Muscle layer of duodenum (tissue), 2 donors: ENCODE data around the gene C4A.
"Not testable (repeated sequence)": the region's sequence is repeated elsewhere in the genome, so short reads cannot be mapped to it uniquely, and the experiment has no call there.

Experiments
- H3K27ac ChIP-seq: one replicate; pipeline ENCODE4 v1.7.0; 2013; ENCODE audit warnings: mild to moderate bottlenecking, low read length
- H3K27me3 ChIP-seq: one replicate; pipeline ENCODE4 v1.7.0; 2013; ENCODE audit warnings: low read depth, mild to moderate bottlenecking, control low read depth, low read length
- H3K36me3 ChIP-seq, 2 donors: one replicate each; pipeline ENCODE4 v1.7.0; 2013; ENCODE audit warnings: low read length in 2 of 2, control low read depth in 1 of 2, mild to moderate bottlenecking in 1 of 2; ENCODE audit not compliant: insufficient read depth in 2 of 2, control insufficient read depth in 1 of 2
- H3K4me1 ChIP-seq, 2 donors: one replicate each; pipeline ENCODE4 v1.7.0; 2013; ENCODE audit warnings: low read length in 2 of 2, mild to moderate bottlenecking in 2 of 2, control low read depth in 1 of 2, moderate library complexity in 1 of 2; ENCODE audit not compliant: insufficient read depth in 2 of 2, control insufficient read depth in 1 of 2
- H3K4me3 ChIP-seq, 2 donors: one replicate each; pipeline ENCODE4 v1.7.0; 2013; ENCODE audit warnings: low read length in 2 of 2, low read depth in 1 of 2, mild to moderate bottlenecking in 1 of 2
- H3K9me3 ChIP-seq, 2 donors: one replicate each; pipeline ENCODE4 v1.7.0; 2013; ENCODE audit warnings: low read length in 2 of 2, control low read depth in 1 of 2, mild to moderate bottlenecking in 1 of 2; ENCODE audit not compliant: control insufficient read depth in 1 of 2
- donor health status: healthy.

The C4A gene

GRCh38 chr6:32010856-32011530 lies 29.1 kb downstream of the C4A start:
- not testable (repeated sequence) for H3K27me3 ChIP-seq, H3K36me3 ChIP-seq, H3K27ac ChIP-seq, H3K9me3 ChIP-seq, H3K4me3 ChIP-seq, H3K4me1 ChIP-seq

GRCh38 chr6:32012941-32013617 lies 31.2 kb downstream of the C4A start:
- H3K27ac ChIP-seq: not testable (repeated sequence)

GRCh38 chr6:32013738-32014137 lies 31.9 kb downstream of the C4A start:
- not testable (repeated sequence) for H3K27ac ChIP-seq, H3K27me3 ChIP-seq, H3K4me3 ChIP-seq, H3K36me3 ChIP-seq, H3K4me1 ChIP-seq, H3K9me3 ChIP-seq

More at GRCh38 chr6:32012941-32013617, 31.2 kb downstream of the C4A start:
- H3K4me1 ChIP-seq, H3K36me3 ChIP-seq, H3K4me3 ChIP-seq, H3K27me3 ChIP-seq, H3K9me3 ChIP-seq: not testable (repeated sequence)

GRCh38 chr6:32014547-32014946 lies 32.7 kb downstream of the C4A start, which contains the start of gene C4B:
Gene C4B (plus strand): TSS chr6:32014795. CDS start chr6:32014846, 51 bp downstream.
- not testable (repeated sequence) for H3K27me3 ChIP-seq, H3K27ac ChIP-seq, H3K4me3 ChIP-seq, H3K9me3 ChIP-seq, H3K36me3 ChIP-seq, H3K4me1 ChIP-seq

- H3K9me3 ChIP-seq, H3K27ac ChIP-seq, H3K4me3 ChIP-seq, H3K27me3 ChIP-seq, H3K36me3 ChIP-seq, H3K4me1 ChIP-seq: not testable (repeated sequence)
Observed at GRCh38 chr6:32022100-32022499, 40.2 kb downstream of the C4A start.

GRCh38 chr6:32028631-32029030 lies 46.8 kb downstream of the C4A start:
- not testable (repeated sequence) for H3K27ac ChIP-seq, H3K27me3 ChIP-seq, H3K36me3 ChIP-seq, H3K4me3 ChIP-seq, H3K4me1 ChIP-seq, H3K9me3 ChIP-seq

- H3K36me3 ChIP-seq, H3K4me3 ChIP-seq, H3K9me3 ChIP-seq, H3K27me3 ChIP-seq, H3K4me1 ChIP-seq, H3K27ac ChIP-seq: not testable (repeated sequence)
Observed at GRCh38 chr6:32029553-32029952, 47.7 kb downstream of the C4A start.

GRCh38 chr6:32035283-32036013 lies 53.6 kb downstream of the C4A start:
- H3K27ac ChIP-seq, H3K27me3 ChIP-seq, H3K9me3 ChIP-seq, H3K36me3 ChIP-seq, H3K4me3 ChIP-seq, H3K4me1 ChIP-seq: not testable (repeated sequence)

- not testable (repeated sequence) for H3K4me1 ChIP-seq, H3K27ac ChIP-seq, H3K4me3 ChIP-seq, H3K9me3 ChIP-seq, H3K36me3 ChIP-seq, H3K27me3 ChIP-seq
Observed at GRCh38 chr6:32037136-32037535, 55.3 kb downstream of the C4A start.

GRCh38 chr6:32037598-32038524 lies 56.0 kb downstream of the C4A start, which contains the start of gene CYP21A2:
Gene CYP21A2 (plus strand): TSS chr6:32038415. CDS start chr6:32038423, 8 bp downstream.
- H3K36me3 ChIP-seq, H3K27me3 ChIP-seq, H3K27ac ChIP-seq, H3K9me3 ChIP-seq, H3K4me1 ChIP-seq, H3K4me3 ChIP-seq: not testable (repeated sequence)

- not testable (repeated sequence) for H3K4me1 ChIP-seq, H3K36me3 ChIP-seq, H3K9me3 ChIP-seq, H3K4me3 ChIP-seq, H3K27ac ChIP-seq, H3K27me3 ChIP-seq
Observed at GRCh38 chr6:32038878-32039277, 57.0 kb downstream of the C4A start.
